GM19467 (cell line): ENCODE results near the gene FAM180A.
"Not testable (repeated sequence)": the region's sequence is repeated elsewhere in the genome, so short reads cannot be mapped to it uniquely, and the experiment has no call there.

ENCODE experiments used
- ATAC-seq: cut with Tn5 transposase; IDR thresholded peaks from one replicate; pipeline ENCODE4 v1.9.1; 2021; ENCODE audit warnings: mild to moderate bottlenecking, moderate library complexity; ENCODE audit not compliant: unreplicated experiment

The FAM180A gene

DNA sequence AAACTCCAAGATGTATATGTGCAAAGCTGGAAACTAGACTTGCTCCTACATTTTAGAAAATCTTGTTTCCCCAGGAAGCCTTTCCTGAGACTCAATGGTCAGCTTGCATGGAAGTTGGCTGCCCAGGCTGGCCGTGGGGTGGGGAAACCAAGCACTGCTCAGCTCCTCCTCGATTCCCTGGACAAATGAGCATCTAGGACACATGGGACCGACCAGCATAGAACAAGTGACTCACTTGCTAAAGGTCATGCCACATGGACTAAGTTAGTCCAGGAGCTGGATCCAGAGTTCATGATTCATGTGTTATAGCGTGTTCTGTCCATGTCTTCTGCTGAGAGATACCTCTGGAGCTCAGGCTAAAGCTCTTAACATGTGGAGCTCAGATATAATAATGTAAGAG lies 6.2 kb downstream of the FAM180A start:
- ATAC-seq, result no peak

GRCh38 chr7:135741905-135742304 lies 6.7 kb downstream of the FAM180A start:
- ATAC-seq, result no peak

GRCh38 chr7:135740889-135741288 lies 7.7 kb downstream of the FAM180A start:
- ATAC-seq, result no peak

GRCh38 chr7:135737306-135737647 lies 11.3 kb downstream of the FAM180A start:
- not testable (repeated sequence) for ATAC-seq

- ATAC-seq, result no peak
Measured at GRCh38 chr7:135736586-135737305, 11.9 kb downstream of the FAM180A start.

- no peak for ATAC-seq
Measured at GRCh38 chr7:135734343-135734689, 14.3 kb downstream of the FAM180A start.

- ATAC-seq, result no peak
Measured at GRCh38 chr7:135733603-135734342, 14.8 kb downstream of the FAM180A start.

DNA sequence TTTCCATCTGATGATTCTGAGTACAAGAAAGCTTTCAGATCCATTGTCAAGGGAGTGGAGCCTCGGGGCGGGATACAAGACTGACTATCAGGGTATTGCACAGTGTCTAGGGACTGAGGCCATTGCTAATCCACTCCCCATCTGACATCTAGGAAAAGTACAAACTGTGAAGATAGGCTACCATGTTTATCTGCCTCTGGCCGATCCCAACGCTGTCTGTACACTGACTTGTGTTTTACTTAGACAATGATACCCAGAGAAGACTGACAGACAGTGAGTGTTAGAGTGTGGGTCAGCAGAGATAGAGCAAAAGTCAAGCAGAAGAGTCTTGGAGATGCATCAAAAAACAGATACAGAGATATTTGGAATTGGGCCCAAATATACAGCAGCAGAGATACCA lies 17.5 kb downstream of the FAM180A start:
- no peak for ATAC-seq

DNA sequence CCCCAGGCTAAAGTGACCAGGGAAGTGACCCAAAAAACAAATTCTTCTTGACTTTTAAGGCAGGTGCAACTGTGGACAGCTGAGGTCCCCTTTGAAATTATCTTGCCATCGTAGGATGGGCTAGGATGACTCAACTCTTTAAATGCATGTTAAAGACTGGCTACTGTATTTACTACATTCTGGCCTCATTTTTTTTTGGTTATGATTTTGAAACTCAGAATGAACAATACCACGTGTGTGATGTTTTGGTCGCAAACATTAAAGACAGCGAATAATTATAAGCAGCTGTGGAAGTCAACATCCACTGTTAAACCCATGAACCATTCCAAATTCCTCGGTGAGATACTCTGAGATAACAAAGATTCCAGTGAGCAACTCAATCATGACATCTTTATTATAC lies 19.4 kb downstream of the FAM180A start:
- ATAC-seq, result no peak

- no peak for ATAC-seq
Measured at GRCh38 chr7:135728136-135728669, 20.4 kb downstream of the FAM180A start, which contains the start of gene SLC13A4. Gene SLC13A4 (minus strand): TSS chr7:135728186. CDS start chr7:135727496, 690 bp downstream.

- no peak for ATAC-seq
Measured at GRCh38 chr7:135726911-135727673, 21.5 kb downstream of the FAM180A start.

DNA sequence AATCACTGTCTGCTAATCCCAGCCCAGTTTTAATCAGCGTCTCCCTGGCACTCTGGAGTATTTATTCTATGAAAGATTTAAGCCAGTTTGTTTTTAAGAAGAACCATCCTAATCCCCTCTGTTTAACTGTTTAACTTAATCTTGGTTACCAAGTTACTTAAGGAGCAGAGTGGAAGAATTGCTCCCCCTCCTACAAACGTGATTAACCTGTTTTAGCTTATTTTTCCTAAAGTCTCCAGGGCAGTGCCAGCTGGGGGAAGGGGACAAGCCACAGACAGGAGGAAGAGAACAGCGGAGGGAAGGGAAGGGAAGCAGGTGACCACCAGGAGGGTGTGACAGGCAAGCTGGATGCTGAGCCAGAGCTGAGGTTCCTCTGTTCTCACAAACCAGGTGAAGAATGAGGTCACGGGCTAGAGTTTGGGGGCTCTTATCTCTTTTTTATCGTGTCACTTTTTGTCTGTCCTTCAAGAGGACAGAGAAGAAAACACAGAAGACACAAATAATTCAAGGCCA lies 22.3 kb downstream of the FAM180A start:
- ATAC-seq, result no peak

DNA sequence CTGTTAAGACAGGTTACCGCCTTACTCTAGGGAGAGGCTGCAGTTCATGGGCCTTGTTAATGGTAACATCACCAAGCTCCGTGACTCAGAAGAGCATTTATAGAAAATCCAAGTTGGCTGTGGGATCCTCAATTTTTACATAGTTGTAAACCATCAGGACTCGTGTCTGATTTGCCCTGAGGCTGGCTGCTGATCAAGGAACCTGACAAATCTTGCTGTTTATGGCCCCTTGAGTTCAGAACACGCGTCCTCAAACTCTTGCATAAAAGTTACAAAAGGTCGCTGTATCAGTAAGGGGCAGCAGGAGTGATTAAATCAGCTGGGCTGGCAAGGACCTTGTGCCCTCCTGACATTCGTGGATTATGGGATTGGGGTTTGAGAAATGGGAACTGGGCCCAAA lies 25.2 kb downstream of the FAM180A start:
- ATAC-seq, result no peak

- ATAC-seq, result no peak
Measured at GRCh38 chr7:135721198-135721820, 27.3 kb downstream of the FAM180A start.

DNA sequence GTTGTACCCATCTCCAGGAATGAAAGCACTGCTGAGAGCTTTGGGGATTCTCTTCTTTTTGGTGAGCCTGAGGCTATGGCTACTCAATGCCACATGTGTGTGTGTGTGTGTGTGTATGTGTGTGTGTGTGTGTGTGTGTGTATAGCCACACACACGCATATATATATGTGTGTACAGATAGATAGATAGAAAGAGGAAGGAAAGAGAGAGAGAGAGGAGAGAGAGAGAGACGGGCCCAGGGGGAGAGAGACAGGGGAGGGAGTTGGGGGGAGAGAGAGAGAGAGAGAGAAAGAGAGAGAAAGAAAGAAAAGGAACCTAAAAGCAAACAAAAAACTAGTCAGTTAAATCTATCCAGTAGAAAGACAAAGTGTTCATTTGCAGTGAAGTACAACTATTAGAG lies 28.9 kb downstream of the FAM180A start:
- no peak for ATAC-seq

- no peak for ATAC-seq
Measured at GRCh38 chr7:135718794-135719437, 29.7 kb downstream of the FAM180A start.

DNA sequence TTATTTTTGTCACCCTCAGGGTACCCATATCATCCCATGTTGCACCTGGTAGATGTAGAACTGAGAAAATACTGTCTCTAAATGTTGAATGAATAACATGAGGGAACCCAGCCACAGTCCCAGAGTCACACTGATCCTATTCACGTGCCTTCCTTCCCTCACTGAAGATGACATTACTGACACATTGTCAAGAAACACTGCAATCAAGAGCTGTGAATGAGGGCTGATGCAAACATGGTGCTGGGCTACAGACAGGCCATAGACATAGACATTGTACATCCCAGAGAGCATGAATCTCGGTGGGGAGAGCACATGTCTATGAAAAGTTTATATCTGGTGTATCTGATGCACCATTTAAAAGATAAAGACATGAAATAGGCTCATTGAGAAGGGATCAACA lies 30.4 kb downstream of the FAM180A start:
- ATAC-seq, result no peak

- no peak for ATAC-seq
Measured at GRCh38 chr7:135717693-135718092, 30.9 kb downstream of the FAM180A start.

DNA sequence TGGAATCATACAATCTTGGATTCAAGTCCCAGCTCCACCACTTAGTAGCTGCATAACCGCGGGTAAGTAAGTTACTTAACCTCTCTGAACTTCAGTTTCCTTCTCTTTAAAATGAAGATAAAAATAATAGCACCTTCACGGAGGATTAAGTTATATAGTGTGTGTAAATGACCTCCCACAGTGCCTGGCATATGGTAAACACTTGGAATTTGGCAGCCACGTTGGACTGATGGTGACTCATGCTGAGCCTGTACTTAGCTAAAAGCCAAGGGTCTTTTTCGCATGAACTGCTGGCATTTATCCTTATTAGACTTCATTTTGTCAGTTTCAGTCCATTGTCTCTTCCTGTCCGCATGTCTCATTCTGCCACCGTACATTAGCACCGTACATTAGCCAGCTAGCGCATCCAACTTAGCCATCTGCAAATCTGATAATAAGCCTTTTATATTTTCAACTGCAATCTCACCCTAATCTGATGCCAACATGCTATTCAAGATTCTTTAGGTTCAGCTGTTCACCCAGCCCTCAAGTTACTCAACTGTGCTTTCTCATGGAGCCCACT lies 31.9 kb downstream of the FAM180A start:
- ATAC-seq, result no peak

GRCh38 chr7:135715673-135716072 lies 32.9 kb downstream of the FAM180A start:
- ATAC-seq, result no peak
